Measurements from ENCODE around the gene BBS5. TPM values are rescaled to one million over a fixed set of nuclear protein-coding genes. Genes with fewer than 3 reads are reported as not detected.

The BBS5 gene
- total RNA-seq, 1 donor from 2014 or later: 8.4 TPM

DNA sequence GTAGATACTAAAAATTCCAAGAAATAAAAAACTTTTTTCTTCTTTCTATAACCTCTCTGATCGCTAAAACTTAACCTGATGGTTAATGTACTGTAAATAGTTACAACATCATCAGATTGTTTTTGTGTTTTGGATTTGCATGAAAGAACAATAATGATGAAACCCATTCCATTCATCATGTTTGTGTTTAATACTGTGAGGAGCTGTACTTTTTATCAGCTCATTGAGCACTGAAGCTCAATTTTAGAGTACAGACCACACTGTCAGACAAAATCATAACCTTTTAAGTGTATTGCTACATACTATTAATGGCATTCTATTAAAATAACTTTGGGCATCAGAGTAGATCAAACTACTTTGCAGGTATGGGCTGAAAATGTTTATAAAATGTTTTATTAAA lies 14.8 kb upstream of the BBS5 start:
- no peak for TF ChIP-seq CTCF (IDR thresholded peaks at IDR 0.05; ENCODE audit: borderline replicate concordance)
- H3K4me3 ChIP-seq: no peak overlapping the region

GRCh38 chr2:169464882-169465281 lies 14.4 kb upstream of the BBS5 start:
- no peak for DNase-seq
- intact Hi-C loops (cut with micrococcal nuclease): no loop called here
- H3K27ac ChIP-seq (replicated peaks): no peak overlapping the region
- H3K4me1 ChIP-seq: no peaks in the 10 kb centered on the region
- TF ChIP-seq CTCF (IDR thresholded peaks at IDR 0.05; ENCODE audit: borderline replicate concordance): no peak
- H3K9me3 ChIP-seq (replicated peaks): no peaks in the 10 kb centered on the region
- no peak overlapping the region for H3K4me3 ChIP-seq
- no peaks in the 10 kb centered on the region for H3K36me3 ChIP-seq
- no peaks in the 10 kb centered on the region for H3K27me3 ChIP-seq (ENCODE audit: low read depth)

More for the DNA sequence above, 14.8 kb upstream of the BBS5 start:
- intact Hi-C loops (cut with micrococcal nuclease): no loop called here
- H3K9me3 ChIP-seq (replicated peaks): no peaks in the 10 kb centered on the region
- DNase-seq: no peak
- H3K27me3 ChIP-seq (ENCODE audit: low read depth): no peaks in the 10 kb centered on the region
- H3K36me3 ChIP-seq: no peaks in the 10 kb centered on the region
- no peak overlapping the region for H3K27ac ChIP-seq (replicated peaks)
- no peaks in the 10 kb centered on the region for H3K4me1 ChIP-seq

DNA sequence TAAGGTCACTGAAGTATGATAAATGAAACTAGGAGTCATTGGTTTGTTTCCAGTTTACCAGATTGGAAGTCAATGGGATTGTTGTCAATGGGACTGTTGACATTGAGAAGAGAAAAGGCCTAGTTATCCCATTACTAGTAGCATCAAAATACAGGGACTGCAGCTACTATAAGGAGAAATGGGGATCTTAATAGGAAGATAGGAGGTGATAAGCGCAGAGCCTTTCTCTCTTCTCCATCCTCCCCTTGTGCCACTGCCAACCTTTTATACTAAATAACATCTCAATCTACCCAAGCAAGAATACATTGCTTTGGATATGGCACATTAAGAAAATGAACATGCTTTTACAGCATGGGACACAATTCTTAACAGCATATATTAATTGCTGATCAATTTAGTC lies 10.5 kb upstream of the BBS5 start:
- no peak for DNase-seq
- Histone ChIP-seq H3K36me3 (no peaks in the 10 kb centered on the region), H3K4me1 (no peaks in the 10 kb centered on the region), H3K9me3 (replicated peaks) (no peaks in the 10 kb centered on the region), H3K27ac (replicated peaks) (no peak overlapping the region), H3K4me3 (no peak overlapping the region), H3K27me3 (ENCODE audit: low read depth) (no peaks in the 10 kb centered on the region)
- intact Hi-C loops (cut with micrococcal nuclease): no loop called here
- TF ChIP-seq CTCF (IDR thresholded peaks at IDR 0.05; ENCODE audit: borderline replicate concordance): no peak

GRCh38 chr2:169469952-169470572 lies 9.2 kb upstream of the BBS5 start:
- Histone ChIP-seq H3K4me1 (no peaks in the 10 kb centered on the region), H3K27ac (replicated peaks) (no peak overlapping the region), H3K27me3 (ENCODE audit: low read depth) (no peaks in the 10 kb centered on the region), H3K9me3 (replicated peaks) (no peaks in the 10 kb centered on the region), H3K36me3 (no peaks in the 10 kb centered on the region), H3K4me3 (no peak overlapping the region)
- intact Hi-C loops (cut with micrococcal nuclease): no loop called here
- DNase-seq: no peak
- no peak for TF ChIP-seq CTCF (IDR thresholded peaks at IDR 0.05; ENCODE audit: borderline replicate concordance)

DNA sequence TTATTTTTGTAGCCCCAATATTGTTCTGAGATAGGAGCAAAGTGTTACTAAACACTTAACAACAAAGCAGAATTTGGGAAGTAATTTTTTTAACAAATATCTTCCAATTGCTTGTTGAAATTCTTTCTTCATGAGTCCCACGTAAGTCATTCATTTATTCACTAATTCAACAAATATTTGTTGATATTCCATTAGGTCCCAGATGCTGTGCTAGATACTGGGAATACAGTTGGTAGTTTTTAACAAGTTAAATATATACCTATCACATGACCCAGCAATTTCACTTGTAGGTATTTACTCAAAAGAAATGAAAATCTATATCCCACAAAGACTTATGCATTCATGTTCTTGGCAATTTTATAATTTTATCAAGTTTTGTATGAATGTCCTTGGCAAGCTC lies 7.0 kb upstream of the BBS5 start:
- no peak for DNase-seq
- H3K36me3 ChIP-seq: no peaks in the 10 kb centered on the region
- no peaks in the 10 kb centered on the region for H3K9me3 ChIP-seq (replicated peaks)
- H3K4me1 ChIP-seq: no peaks in the 10 kb centered on the region
- no peak overlapping the region for H3K27ac ChIP-seq (replicated peaks)
- TF ChIP-seq CTCF (IDR thresholded peaks at IDR 0.05; ENCODE audit: borderline replicate concordance): no peak
- no peak overlapping the region for H3K4me3 ChIP-seq
- H3K27me3 ChIP-seq (ENCODE audit: low read depth): no peaks in the 10 kb centered on the region
- intact Hi-C loops (cut with micrococcal nuclease): no loop called here
